ENCODE results near the gene CYP26C1.

GRCh38 chr10:93106631-93107072 is 46.1 kb downstream of the CYP26C1 start:
- TF ChIP-seq CTCF (conservative IDR thresholded peaks at IDR 0.05) (no peak), EZH2 (IDR thresholded peaks at IDR 0.05; ENCODE audit: low read depth) (no peak)

Data from PC-9 (cell line).